Measurements from ENCODE around the gene MLEC. TPM values are rescaled to one million over a fixed set of nuclear protein-coding genes. Genes with fewer than 3 reads are reported as not detected.
"Not testable (repeated sequence)": the region's sequence is repeated elsewhere in the genome, so short reads cannot be mapped to it uniquely, and the experiment has no call there.

Gene MLEC
- total and polyA plus RNA-seq, 10 donors = 7.7 to 117 (median 68.9) TPM

GRCh38 chr12:120726510-120726793 is 39.5 kb downstream of the MLEC start:
- H3K27ac ChIP-seq = peak overlapping the region in 6 of 8 donors; percentile 82 to 90 (median 86)
- H3K36me3 ChIP-seq = peaks cover under 1 to 77% (median 29%) of the 10 kb centered on the region in 6 donors
- peak overlapping the region; percentile 59 to 91 (median 71) for H3K4me3 ChIP-seq
- no peak for DNase-seq
- TF ChIP-seq POLR2AphosphoS5 (IDR thresholded peaks at IDR 0.05) = no peak
- no peak for TF ChIP-seq POLR2A (IDR thresholded peaks at IDR 0.05)
- no peak for TF ChIP-seq CTCF (IDR thresholded peaks at IDR 0.05 in 8 of 11, conservative IDR thresholded peaks at IDR 0.05 in 3 of 11)
- H3K9me3 ChIP-seq = no peaks in the 10 kb centered on the region
- intact Hi-C loops (cut with DNase I; ENCODE audit: low total_unique reads) = loop anchor here (10.0 kb wide), 1 partner anchor 238 kb away; no protein-coding TSS in a partner anchor
- H3K27me3 ChIP-seq (replicated peaks in 1 of 7) = no peaks in the 10 kb centered on the region
- WGBS, 5 donors = 75 to 93% (median 85%) methylated on average over 9 of the region's 9 CpGs
- H3K4me1 ChIP-seq = peaks cover 6 to 47% (median 28%) of the 10 kb centered on the region in 6 donors

- Histone ChIP-seq H3K4me1 (peaks cover 6 to 42% (median 24%) of the 10 kb centered on the region in 6 donors), H3K27ac (peak overlapping the region in 1 of 8 donors; percentile 90), H3K4me3 (peak overlapping the region in 3 of 8 donors; percentile 70 to 89 (median 72)), H3K9me3 (no peaks in the 10 kb centered on the region), H3K27me3 (replicated peaks in 1 of 7) (no peaks in the 10 kb centered on the region), H3K36me3 (peaks cover 0 to 73% (median 27%) of the 10 kb centered on the region in 6 donors)
- TF ChIP-seq CTCF (IDR thresholded peaks at IDR 0.05 in 8 of 11, conservative IDR thresholded peaks at IDR 0.05 in 3 of 11) = no peak
- no peak for TF ChIP-seq POLR2AphosphoS5 (IDR thresholded peaks at IDR 0.05)
- no peak for TF ChIP-seq POLR2A (IDR thresholded peaks at IDR 0.05)
- intact Hi-C loops (cut with DNase I; ENCODE audit: low total_unique reads) = loop anchor here (10.0 kb wide), 1 partner anchor 238 kb away; no protein-coding TSS in a partner anchor
- DNase-seq = peak; percentile 62
- whole genome bisulfite sequencing, 5 donors = 84 to 94% (median 90%) methylated on average over 5 to 9 of the region's 9 CpGs
Observed at GRCh38 chr12:120726961-120727360, 40.0 kb downstream of the MLEC start.

GRCh38 chr12:120732198-120732597 is 45.2 kb downstream of the MLEC start:
- H3K27ac ChIP-seq; H3K4me1 ChIP-seq; H3K4me3 ChIP-seq; H3K9me3 ChIP-seq; intact Hi-C loops (cut with DNase I; ENCODE audit: low total_unique reads); H3K27me3 ChIP-seq (replicated peaks in 1 of 7): not testable (repeated sequence)
- WGBS, 5 donors = 96 to 98% (median 97%) methylated on average over 18 to 35 of the region's 35 CpGs
- H3K36me3 ChIP-seq = peaks cover 0 to 75% (median 21%) of the 10 kb centered on the region in 6 donors
- peak; percentile 35 for DNase-seq

- DNase-seq = peak; percentile 33
- H3K36me3 ChIP-seq = peaks cover 0 to 75% (median 20%) of the 10 kb centered on the region in 6 donors
- intact Hi-C loops (cut with DNase I; ENCODE audit: low total_unique reads) = no loop called here
- H3K27ac ChIP-seq = no peak overlapping the region
- 84 to 94% (median 88%) methylated on average over 3 of the region's 3 CpGs for WGBS, 5 donors
- no peak for TF ChIP-seq POLR2AphosphoS5 (IDR thresholded peaks at IDR 0.05)
- TF ChIP-seq POLR2A (IDR thresholded peaks at IDR 0.05) = no peak
- no peak for TF ChIP-seq CTCF (IDR thresholded peaks at IDR 0.05 in 8 of 11, conservative IDR thresholded peaks at IDR 0.05 in 3 of 11)
- H3K27me3 ChIP-seq (replicated peaks in 1 of 7) = no peaks in the 10 kb centered on the region
- peaks cover 0 to 6% (median under 1%) of the 10 kb centered on the region in 6 donors for H3K4me1 ChIP-seq
- H3K4me3 ChIP-seq = no peak overlapping the region
- H3K9me3 ChIP-seq = no peaks in the 10 kb centered on the region
Observed at GRCh38 chr12:120733574-120733973, 46.6 kb downstream of the MLEC start.

- Histone ChIP-seq H3K36me3 (peaks cover 0 to 75% (median 25%) of the 10 kb centered on the region in 6 donors), H3K4me1 (peaks cover 0 to 6% (median 4%) of the 10 kb centered on the region in 6 donors), H3K27me3 (replicated peaks in 1 of 7) (no peaks in the 10 kb centered on the region), H3K27ac (no peak overlapping the region), H3K4me3 (no peak overlapping the region), H3K9me3 (no peaks in the 10 kb centered on the region)
- DNase-seq = peak; percentile 23
- WGBS, 5 donors = 89 to 95% (median 95%) methylated on average over 4 to 10 of the region's 10 CpGs
- TF ChIP-seq POLR2AphosphoS5 (IDR thresholded peaks at IDR 0.05) = no peak
- no peak for TF ChIP-seq POLR2A (IDR thresholded peaks at IDR 0.05)
- no peak for TF ChIP-seq CTCF (IDR thresholded peaks at IDR 0.05 in 8 of 11, conservative IDR thresholded peaks at IDR 0.05 in 3 of 11)
- intact Hi-C loops (cut with DNase I; ENCODE audit: low total_unique reads) = no loop called here
Observed at GRCh38 chr12:120734210-120734609, 47.3 kb downstream of the MLEC start.
